Muscle of leg (tissue), 11 donors: Measurements from ENCODE around the gene PDGFC. TPM values are rescaled to one million over a fixed set of nuclear protein-coding genes. Genes with fewer than 3 reads are reported as not detected.

Experiments
- DNase-seq: peaks from one replicate; pipeline ENCODE4 v3.0.0; 2013
- H3K27ac ChIP-seq: one replicate; pipeline ENCODE4 v1.5.1; 2013; ENCODE audit warnings: mild to moderate bottlenecking, low read length, control low read depth
- H3K27me3 ChIP-seq: one replicate; pipeline ENCODE4 v1.6.1; 2013; ENCODE audit warnings: low read length; ENCODE audit not compliant: control insufficient read depth, insufficient read depth
- H3K36me3 ChIP-seq: one replicate; pipeline ENCODE4 v1.6.1; 2013; ENCODE audit warnings: low read length; ENCODE audit not compliant: control insufficient read depth, insufficient read depth
- H3K4me1 ChIP-seq: one replicate; pipeline ENCODE4 v1.6.1; 2013; ENCODE audit warnings: low read length; ENCODE audit not compliant: control insufficient read depth, insufficient read depth
- H3K4me3 ChIP-seq: one replicate; pipeline ENCODE4 v1.5.1; 2013; ENCODE audit warnings: low read length, control low read depth
- H3K9me3 ChIP-seq: replicated peaks from 2 replicates; pipeline ENCODE4 v1.6.1; 2013; ENCODE audit warnings: low read depth, low read length; ENCODE audit not compliant: control insufficient read depth
- WGBS: methylation state at CpG from one replicate; pipeline ENCODE4 v1.1.5; 2013; ENCODE audit warnings: missing lambda C conversion rate; ENCODE audit not compliant: insufficient coverage; 5-methylcytosine and 5-hydroxymethylcytosine counted together
- polyA plus RNA-seq, 8 donors: library from polyadenylated mRNA; unstranded; fragments of 120-200 nt; gene quantifications; one replicate each; pipeline versions ENCODE4 v1.2.1 to v1.2.3, GENCODE V29; 2013; ENCODE audit warnings: inconsistent platforms in 1 of 8, low replicate concordance in 1 of 8; ENCODE audit not compliant: insufficient read length in 8 of 8, insufficient read depth in 1 of 8
- total RNA-seq: library from RNA; stranded (reverse); fragments of 120-200 nt; gene quantifications from one replicate; pipeline ENCODE4 v1.2.4, GENCODE V29; 2013

The PDGFC gene
- total and polyA plus RNA-seq, 9 donors = 27.7 to 50.9 (median 34.6) TPM

DNA sequence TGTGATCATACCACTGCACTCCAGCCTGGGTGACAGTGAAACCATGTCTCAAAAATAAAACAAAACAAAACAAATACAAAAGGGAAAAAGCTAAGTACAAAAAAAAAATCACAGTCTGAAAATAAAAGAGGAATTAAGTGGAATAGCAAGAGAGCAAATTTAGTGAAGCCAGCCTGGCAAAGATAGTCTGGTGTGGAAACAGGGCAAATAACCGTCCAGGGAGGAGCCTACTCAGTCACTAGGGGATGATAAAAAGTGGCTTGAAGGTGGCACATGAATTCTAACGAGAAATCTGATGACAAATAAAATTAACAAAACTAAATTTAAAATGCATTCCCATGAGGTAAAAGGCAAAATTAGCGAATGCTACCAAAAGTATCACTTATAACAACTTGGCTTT, 8.2 kb downstream of the PDGFC start:
- WGBS = no CpG with 5 or more reads among the region's 3 CpGs
- H3K4me1 ChIP-seq = peaks cover 13% of the 10 kb centered on the region
- H3K27me3 ChIP-seq = no peaks in the 10 kb centered on the region
- H3K9me3 ChIP-seq = no peaks in the 10 kb centered on the region
- no peak for DNase-seq
- no peak overlapping the region for H3K27ac ChIP-seq
- H3K4me3 ChIP-seq = no peak overlapping the region
- no peaks in the 10 kb centered on the region for H3K36me3 ChIP-seq

DNA sequence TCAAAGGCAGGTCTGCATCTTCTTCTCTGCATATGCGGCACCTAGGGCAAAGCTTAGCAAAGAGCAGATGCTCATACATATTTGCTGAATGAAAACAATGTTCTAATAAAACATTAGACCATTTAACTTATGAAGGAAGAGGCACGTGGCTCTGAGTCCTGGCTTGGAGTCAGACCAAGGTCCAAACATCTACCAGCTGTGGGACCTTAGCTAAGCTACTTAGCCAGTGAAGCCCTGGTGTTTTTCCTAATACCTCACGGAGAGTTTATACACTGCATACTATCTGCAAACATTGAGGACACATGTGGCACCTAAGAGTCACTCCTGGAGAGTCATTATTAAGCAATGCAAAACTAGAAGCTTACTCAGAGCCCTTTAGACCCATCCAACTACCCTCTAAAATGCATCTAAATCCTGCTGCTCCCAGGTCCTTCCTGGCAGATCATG, 9.0 kb downstream of the PDGFC start:
- Histone ChIP-seq H3K4me3 (no peak overlapping the region), H3K36me3 (no peaks in the 10 kb centered on the region), H3K27ac (no peak overlapping the region), H3K4me1 (peaks cover 13% of the 10 kb centered on the region), H3K9me3 (no peaks in the 10 kb centered on the region), H3K27me3 (no peaks in the 10 kb centered on the region)
- 19% methylated on average over 2 of the region's 3 CpGs for WGBS
- DNase-seq = no peak

DNA sequence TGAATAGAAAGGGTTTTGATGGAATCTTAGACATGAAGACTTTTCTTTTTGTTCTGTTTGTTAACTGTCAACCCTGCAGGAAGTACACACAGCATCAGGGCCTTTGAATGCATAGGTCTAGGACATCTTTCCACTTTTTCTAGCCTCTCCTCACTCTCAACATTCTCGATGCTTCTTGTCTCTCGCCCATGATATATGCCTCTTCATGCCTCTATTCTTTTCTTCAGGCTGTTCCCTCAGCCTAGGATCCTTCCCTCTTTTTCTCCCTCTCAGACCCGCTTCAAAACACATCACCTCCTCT, 9.6 kb downstream of the PDGFC start:
- no peak for DNase-seq
- H3K4me3 ChIP-seq = no peak overlapping the region
- no peaks in the 10 kb centered on the region for H3K36me3 ChIP-seq
- no peaks in the 10 kb centered on the region for H3K9me3 ChIP-seq
- H3K27ac ChIP-seq = no peak overlapping the region
- WGBS = 75% methylated on average over 2 of the region's 3 CpGs
- H3K27me3 ChIP-seq = no peaks in the 10 kb centered on the region
- H3K4me1 ChIP-seq = peaks cover 13% of the 10 kb centered on the region

DNA sequence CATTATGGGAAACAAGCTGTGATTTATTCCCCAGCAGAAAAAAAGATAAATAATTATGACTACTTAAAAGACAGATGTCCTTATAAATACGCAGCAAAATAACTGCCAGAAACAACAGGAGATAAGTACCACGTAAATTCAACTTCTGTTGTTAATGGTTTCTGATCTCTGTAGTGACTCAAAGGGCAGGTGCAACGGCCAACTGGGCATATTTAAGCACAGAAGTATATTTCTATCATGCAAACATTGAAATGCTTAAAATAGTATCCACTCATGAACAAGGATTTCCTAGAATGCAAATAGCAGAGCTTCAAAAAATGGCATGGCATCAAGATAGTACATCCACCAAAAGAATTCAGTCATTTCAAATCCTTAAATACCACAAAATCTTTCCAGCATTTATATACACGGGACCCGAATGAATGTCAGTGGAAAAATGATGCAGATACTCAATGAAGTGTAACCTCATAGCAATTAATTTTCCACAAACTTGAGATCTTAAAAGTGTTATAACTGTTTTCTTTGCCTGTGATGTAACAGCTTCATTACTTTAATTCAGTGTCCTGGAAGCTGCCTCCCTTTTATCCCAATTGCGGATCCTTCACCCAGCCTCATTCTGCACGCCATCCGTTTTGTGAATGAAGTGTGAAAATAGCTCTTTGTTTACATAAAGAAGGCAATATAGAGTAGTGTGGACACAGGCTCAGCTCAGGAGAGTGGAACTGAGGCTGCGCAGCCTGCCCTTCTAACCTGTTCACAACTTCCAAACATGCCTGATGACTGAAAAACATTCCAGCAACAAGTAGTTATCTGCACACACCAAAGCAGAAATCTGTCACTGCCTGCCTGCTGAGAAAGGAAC, 10.2 kb downstream of the PDGFC start:
- Histone ChIP-seq H3K9me3 (no peaks in the 10 kb centered on the region), H3K4me1 (peaks cover 13% of the 10 kb centered on the region), H3K4me3 (no peak overlapping the region), H3K27ac (no peak overlapping the region), H3K27me3 (no peaks in the 10 kb centered on the region), H3K36me3 (no peaks in the 10 kb centered on the region)
- WGBS = 100% methylated on average over 1 of the region's 9 CpGs
- DNase-seq = no peak

DNA sequence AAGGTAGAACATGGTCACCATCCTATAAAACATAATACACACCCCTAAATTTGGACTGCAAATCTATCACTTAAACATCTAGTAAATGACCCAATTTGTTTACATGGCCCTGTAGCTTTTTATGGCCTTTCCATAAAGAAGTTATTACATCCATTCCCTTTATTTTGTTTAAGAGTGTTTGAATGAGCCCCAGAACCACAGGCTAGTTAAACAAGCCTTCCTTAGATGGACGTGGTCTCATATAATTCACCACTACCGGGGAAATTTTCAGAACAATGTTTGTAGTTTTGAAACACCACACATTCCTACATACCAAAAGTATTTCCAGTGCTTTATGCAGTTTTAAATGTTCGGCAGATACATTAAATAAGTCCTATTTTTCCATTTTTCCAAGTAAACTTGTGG, 12.3 kb downstream of the PDGFC start:
- no peaks in the 10 kb centered on the region for H3K9me3 ChIP-seq
- peaks cover 18% of the 10 kb centered on the region for H3K4me1 ChIP-seq
- no peak overlapping the region for H3K4me3 ChIP-seq
- no peaks in the 10 kb centered on the region for H3K27me3 ChIP-seq
- H3K27ac ChIP-seq = no peak overlapping the region
- 83% methylated on average over 2 of the region's 3 CpGs for WGBS
- DNase-seq = no peak
- no peaks in the 10 kb centered on the region for H3K36me3 ChIP-seq

DNA sequence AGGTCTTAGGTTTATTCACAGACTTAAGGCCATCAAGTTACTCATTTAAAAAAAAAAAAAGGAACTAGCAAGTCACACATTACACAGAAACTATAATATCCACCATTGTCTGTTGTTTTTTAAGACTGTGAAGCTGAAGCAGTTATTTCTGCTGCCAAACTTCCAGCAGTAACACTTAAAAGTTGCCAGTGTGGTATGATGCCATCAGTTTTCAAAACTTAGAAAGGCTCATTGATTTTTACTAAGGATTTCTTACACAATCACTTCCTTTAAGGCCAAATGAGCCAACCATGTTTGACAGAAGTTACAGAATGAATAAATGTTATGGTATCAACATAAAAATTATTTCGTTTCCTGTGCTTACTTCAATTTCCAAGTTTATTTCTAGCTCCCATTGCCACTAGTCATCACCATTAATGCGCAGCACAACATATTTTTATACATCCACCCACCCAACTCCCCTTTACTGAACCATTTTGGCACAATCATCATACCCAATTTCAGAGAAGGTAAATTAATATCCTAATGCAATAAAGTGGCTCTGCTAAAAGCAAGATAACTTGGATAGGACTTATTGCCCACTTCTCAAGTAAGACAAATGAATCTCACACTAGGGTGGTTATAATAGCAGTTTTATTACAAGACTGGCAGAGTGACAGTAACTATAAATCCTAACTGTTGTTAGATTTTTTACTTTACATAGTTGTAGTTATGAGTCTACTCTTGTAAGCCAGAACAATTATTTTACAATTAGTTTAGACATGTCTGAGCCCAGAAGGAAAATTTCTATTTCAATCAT, 13.1 kb downstream of the PDGFC start:
- peaks cover 18% of the 10 kb centered on the region for H3K4me1 ChIP-seq
- H3K36me3 ChIP-seq = no peaks in the 10 kb centered on the region
- H3K4me3 ChIP-seq = no peak overlapping the region
- no CpG with 5 or more reads among the region's 2 CpGs for WGBS
- no peaks in the 10 kb centered on the region for H3K27me3 ChIP-seq
- no peak overlapping the region for H3K27ac ChIP-seq
- DNase-seq = no peak
- H3K9me3 ChIP-seq = no peaks in the 10 kb centered on the region

DNA sequence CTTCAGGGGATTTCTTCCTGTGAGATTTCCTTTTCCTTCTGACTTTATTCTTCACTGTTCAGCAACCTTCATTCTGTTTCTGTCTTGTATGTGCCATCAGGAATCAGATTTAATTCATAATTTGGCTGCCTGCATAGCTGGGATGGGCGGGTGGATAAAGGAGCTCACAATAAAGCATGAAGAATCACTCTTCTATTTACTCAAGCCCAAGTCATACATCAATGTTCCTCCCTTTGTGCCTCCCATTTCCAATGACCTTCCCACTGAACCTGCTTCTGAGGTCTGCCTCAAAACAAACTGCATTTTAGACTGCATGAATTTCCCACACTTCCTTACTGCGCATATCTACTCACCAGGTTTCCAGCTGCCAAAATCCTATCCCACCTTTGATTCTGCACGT, 14.0 kb downstream of the PDGFC start:
- no peaks in the 10 kb centered on the region for H3K36me3 ChIP-seq
- no peaks in the 10 kb centered on the region for H3K9me3 ChIP-seq
- H3K27ac ChIP-seq = no peak overlapping the region
- H3K4me3 ChIP-seq = no peak overlapping the region
- H3K4me1 ChIP-seq = peaks cover 13% of the 10 kb centered on the region
- no peak for DNase-seq
- WGBS = 98% methylated on average over 3 of the region's 3 CpGs
- no peaks in the 10 kb centered on the region for H3K27me3 ChIP-seq

DNA sequence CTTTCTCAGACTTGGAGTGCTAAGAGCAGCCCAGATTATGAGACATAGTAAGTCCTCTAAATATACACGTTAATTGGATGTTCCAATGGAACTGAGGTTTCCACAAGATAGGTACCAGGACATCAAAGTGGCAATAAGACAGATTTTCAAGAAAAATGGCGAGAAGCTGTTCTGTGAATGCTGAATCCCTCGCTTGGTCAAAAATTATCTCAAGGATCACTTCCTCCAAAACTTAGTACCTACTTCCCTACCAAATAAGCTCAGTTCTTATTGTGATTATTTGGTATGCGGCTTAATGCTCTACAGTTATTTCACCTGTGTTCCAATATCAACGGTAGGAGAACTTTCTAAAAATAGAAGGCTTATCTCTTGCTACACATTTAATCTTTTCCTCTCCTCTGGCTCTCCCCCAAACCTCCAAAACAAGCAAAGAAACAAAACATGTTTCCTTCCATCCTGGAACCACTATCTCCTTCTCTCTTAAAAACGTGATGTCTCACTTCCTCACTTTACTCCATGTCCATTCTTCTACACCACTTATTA, 14.7 kb downstream of the PDGFC start:
- 90% methylated on average over 1 of the region's 6 CpGs for WGBS
- no peak for DNase-seq
- peaks cover 7% of the 10 kb centered on the region for H3K4me1 ChIP-seq
- no peaks in the 10 kb centered on the region for H3K36me3 ChIP-seq
- no peak overlapping the region for H3K4me3 ChIP-seq
- no peak overlapping the region for H3K27ac ChIP-seq
- H3K27me3 ChIP-seq = no peaks in the 10 kb centered on the region
- H3K9me3 ChIP-seq = no peaks in the 10 kb centered on the region

DNA sequence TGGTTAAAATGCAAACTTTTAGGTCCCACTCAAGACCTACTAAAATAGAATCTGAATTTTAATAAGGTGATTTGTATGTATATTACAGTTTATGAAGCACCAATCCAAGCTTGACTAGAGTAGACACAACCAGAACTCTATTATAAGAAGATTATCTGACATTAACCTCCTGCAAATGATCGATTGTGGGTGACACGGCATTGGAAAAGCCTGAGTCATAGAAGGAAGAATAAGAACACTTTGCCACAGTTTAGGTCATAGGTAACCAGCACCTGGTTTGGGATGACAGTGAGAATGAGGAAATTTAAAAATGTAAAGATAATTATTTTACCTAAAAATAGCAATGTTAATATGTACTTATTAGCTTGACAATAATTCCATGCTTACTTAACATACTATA, 15.2 kb downstream of the PDGFC start:
- Histone ChIP-seq H3K4me1 (peaks cover 5% of the 10 kb centered on the region), H3K27ac (no peak overlapping the region), H3K4me3 (no peak overlapping the region), H3K9me3 (no peaks in the 10 kb centered on the region), H3K36me3 (no peaks in the 10 kb centered on the region), H3K27me3 (no peaks in the 10 kb centered on the region)
- no peak for DNase-seq
- WGBS = no CpG with 5 or more reads among the region's 2 CpGs

DNA sequence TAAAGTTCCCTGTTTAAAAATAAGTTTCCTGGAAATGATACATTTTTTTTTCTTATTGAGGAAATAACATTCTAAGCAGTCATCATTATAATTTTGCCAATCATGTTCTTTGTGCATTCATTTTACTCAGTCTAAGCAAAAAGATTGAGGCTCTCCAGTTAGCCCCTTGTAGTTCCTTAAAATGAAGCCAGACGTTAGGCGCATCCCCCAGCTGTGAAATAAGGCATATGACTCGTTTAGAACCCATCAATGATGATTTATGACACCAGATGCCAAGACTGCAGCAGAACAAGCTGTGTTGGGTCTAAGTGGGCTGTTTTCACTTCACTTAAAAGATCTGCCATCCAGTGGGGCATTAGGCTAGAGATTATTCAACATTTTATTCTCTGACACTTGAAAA, 17.0 kb downstream of the PDGFC start:
- no CpG with 5 or more reads among the region's 3 CpGs for WGBS
- peak; percentile 72 for DNase-seq
- H3K27me3 ChIP-seq = no peaks in the 10 kb centered on the region
- peaks cover 9% of the 10 kb centered on the region for H3K4me1 ChIP-seq
- no peaks in the 10 kb centered on the region for H3K9me3 ChIP-seq
- no peak overlapping the region for H3K4me3 ChIP-seq
- peak overlapping the region; percentile 16 for H3K27ac ChIP-seq
- H3K36me3 ChIP-seq = no peaks in the 10 kb centered on the region
